Activated gamma-delta T cell treated with Interleukin-2 at 50 U/mL for 16 hours (primary cell): ENCODE measurements around the gene NCKAP1.
"Not testable (repeated sequence)": the region's sequence is repeated elsewhere in the genome, so short reads cannot be mapped to it uniquely, and the experiment has no call there.

Experiments
- DNase-seq: peaks from one replicate; pipeline ENCODE4 v3.0.0-alpha.2; 2020

NCKAP1 gene

GRCh38 chr2:183035954-183036669 lies 2.1 kb downstream of the NCKAP1 start:
- no peak for DNase-seq

GRCh38 chr2:183035298-183035953 lies 2.8 kb downstream of the NCKAP1 start:
- no peak for DNase-seq

GRCh38 chr2:183034806-183035205 lies 3.5 kb downstream of the NCKAP1 start:
- no peak for DNase-seq

- no peak for DNase-seq
Observed at GRCh38 chr2:183033951-183034350, 4.3 kb downstream of the NCKAP1 start.

GRCh38 chr2:183031911-183032794 lies 6.1 kb downstream of the NCKAP1 start:
- no peak for DNase-seq

- no peak for DNase-seq
Observed at GRCh38 chr2:183029219-183029618, 9.0 kb downstream of the NCKAP1 start.

- DNase-seq = no peak
Observed at GRCh38 chr2:183028108-183028507, 10.1 kb downstream of the NCKAP1 start.

- DNase-seq = no peak
Observed at GRCh38 chr2:183027443-183027842, 10.8 kb downstream of the NCKAP1 start.

GRCh38 chr2:183026424-183026823 lies 11.8 kb downstream of the NCKAP1 start:
- DNase-seq = no peak

GRCh38 chr2:183025993-183026392 lies 12.3 kb downstream of the NCKAP1 start:
- DNase-seq = no peak

GRCh38 chr2:183024339-183025095 lies 13.7 kb downstream of the NCKAP1 start:
- DNase-seq = no peak

GRCh38 chr2:183022711-183023110 lies 15.5 kb downstream of the NCKAP1 start:
- DNase-seq = no peak

- no peak for DNase-seq
Observed at GRCh38 chr2:183021613-183022012, 16.6 kb downstream of the NCKAP1 start.

- no peak for DNase-seq
Observed at GRCh38 chr2:183019718-183020442, 18.4 kb downstream of the NCKAP1 start.

- DNase-seq = not testable (repeated sequence)
Observed at GRCh38 chr2:183017845-183018244, 20.4 kb downstream of the NCKAP1 start.

- no peak for DNase-seq
Observed at GRCh38 chr2:183014005-183014404, 24.3 kb downstream of the NCKAP1 start.

- DNase-seq = no peak
Observed at GRCh38 chr2:183011743-183012142, 26.5 kb downstream of the NCKAP1 start.

GRCh38 chr2:183010112-183010511 lies 28.1 kb downstream of the NCKAP1 start:
- no peak for DNase-seq

GRCh38 chr2:183009249-183009899 lies 28.9 kb downstream of the NCKAP1 start:
- DNase-seq = no peak

GRCh38 chr2:183001948-183002347 lies 36.3 kb downstream of the NCKAP1 start:
- DNase-seq = no peak

GRCh38 chr2:183000846-183001245 lies 37.4 kb downstream of the NCKAP1 start:
- no peak for DNase-seq
